ENCODE measurements around the gene MBTPS1.

Gene MBTPS1

GRCh38 chr16:84009282-84009681 lies 107.5 kb downstream of the MBTPS1 start:
- DNase-seq (ENCODE audit: extremely low spot score), result no peak
- no peak for TF ChIP-seq CTCF (IDR thresholded peaks at IDR 0.05; ENCODE audit: control extremely low read depth, extremely low read depth, low read depth, missing control alignments)
- ChIA-PET POLR2A (no interaction called here), CTCF (no interaction called here)

GRCh38 chr16:84007965-84008364 lies 108.8 kb downstream of the MBTPS1 start:
- ChIA-PET POLR2A (no interaction called here), CTCF (no interaction called here)
- no peak for DNase-seq (ENCODE audit: extremely low spot score)
- no peak for TF ChIP-seq CTCF (IDR thresholded peaks at IDR 0.05; ENCODE audit: control extremely low read depth, extremely low read depth, low read depth, missing control alignments)

- POLR2A ChIA-PET, result no interaction called here
- no peak for TF ChIP-seq CTCF (IDR thresholded peaks at IDR 0.05; ENCODE audit: control extremely low read depth, extremely low read depth, low read depth, missing control alignments)
- CTCF ChIA-PET, result no interaction called here
- DNase-seq (ENCODE audit: extremely low spot score), result no peak
Measured at GRCh38 chr16:84007520-84007919, 109.2 kb downstream of the MBTPS1 start.

GRCh38 chr16:84005391-84005790 lies 111.4 kb downstream of the MBTPS1 start:
- no peak for DNase-seq (ENCODE audit: extremely low spot score)
- TF ChIP-seq CTCF (IDR thresholded peaks at IDR 0.05; ENCODE audit: control extremely low read depth, extremely low read depth, low read depth, missing control alignments), result no peak
- POLR2A ChIA-PET, result interaction anchor here (0.5 kb wide), 1 partner anchor 172 kb away, joined by 3 read pairs; no protein-coding TSS in a partner anchor
- CTCF ChIA-PET, result interaction anchor here (0.7 kb wide), 1 partner anchor 182 kb away, joined by 3 read pairs; the partner anchor contains the start of gene TAF1C

- TF ChIP-seq CTCF (IDR thresholded peaks at IDR 0.05; ENCODE audit: control extremely low read depth, extremely low read depth, low read depth, missing control alignments), result no peak
- DNase-seq (ENCODE audit: extremely low spot score), result no peak
- CTCF ChIA-PET, result no interaction called here
- POLR2A ChIA-PET, result no interaction called here
Measured at GRCh38 chr16:84004442-84004841, 112.3 kb downstream of the MBTPS1 start.
